ENCODE results near the gene SH3RF1.

The SH3RF1 gene

DNA sequence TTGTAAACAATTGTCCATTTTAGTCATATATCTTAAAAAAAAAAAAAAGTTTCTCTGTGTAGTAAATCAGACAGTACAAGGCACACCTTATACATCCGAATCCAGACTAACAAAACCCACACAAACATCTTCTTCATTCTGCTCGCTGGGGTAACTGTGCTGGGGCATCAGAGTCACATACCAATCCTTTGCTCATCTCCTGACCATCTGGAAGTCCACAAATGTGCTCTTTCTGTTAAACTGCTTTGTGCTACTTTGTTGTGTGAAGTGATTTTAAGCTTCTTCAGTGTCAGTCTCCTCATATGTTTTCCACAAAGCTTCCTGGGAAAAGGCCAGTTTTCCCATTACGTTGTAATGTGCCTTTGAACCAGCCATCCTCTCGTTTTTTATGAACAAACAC lies 174.5 kb downstream of the SH3RF1 start:
- Histone ChIP-seq H3K9me3 (ENCODE audit: control insufficient read depth, insufficient read depth, low read length) (no peaks in the 10 kb centered on the region), H3K27ac (ENCODE audit: low read length) (no peak overlapping the region), H3K27me3 (ENCODE audit: control insufficient read depth, insufficient read depth, low read length) (no peaks in the 10 kb centered on the region), H3K4me3 (ENCODE audit: low read length) (no peak overlapping the region), H3K4me1 (ENCODE audit: control insufficient read depth, insufficient read depth, low read length) (no peaks in the 10 kb centered on the region), H3K36me3 (ENCODE audit: control insufficient read depth, insufficient read depth, low read length) (no peaks in the 10 kb centered on the region)
- WGBS (ENCODE audit: insufficient coverage, insufficient read length), result no CpG with 5 or more reads among the region's 4 CpGs
- DNase-seq (ENCODE audit: low read depth, low spot score), result no peak

DNA sequence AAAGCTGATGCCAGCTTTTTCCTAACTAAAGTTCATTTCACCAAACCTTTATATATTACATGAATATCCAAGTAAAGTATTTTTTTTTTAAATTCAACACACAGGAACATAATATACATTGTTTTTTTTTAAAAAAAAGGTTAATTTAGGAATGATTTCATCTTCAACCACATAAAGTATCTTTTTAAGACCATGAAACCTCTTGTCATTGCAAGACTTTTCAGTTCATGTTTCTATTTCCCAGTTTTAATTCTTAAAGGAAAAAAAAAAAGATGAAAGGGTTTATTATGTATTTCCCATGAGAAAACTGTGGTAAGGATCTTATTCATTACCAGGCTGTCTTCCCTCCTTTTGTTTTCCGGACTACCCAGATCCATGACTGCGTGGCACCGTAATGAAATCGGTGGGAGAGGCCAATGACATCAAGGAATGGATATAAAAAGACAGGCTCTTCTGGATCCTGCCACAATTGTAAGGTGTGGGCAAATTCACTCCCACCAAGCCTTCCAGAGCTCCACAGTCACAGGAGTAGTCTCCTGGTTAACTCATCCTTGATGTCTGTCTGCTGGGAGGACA lies 176.0 kb downstream of the SH3RF1 start:
- Histone ChIP-seq H3K27me3 (ENCODE audit: control insufficient read depth, insufficient read depth, low read length) (no peaks in the 10 kb centered on the region), H3K4me1 (ENCODE audit: control insufficient read depth, insufficient read depth, low read length) (no peaks in the 10 kb centered on the region), H3K36me3 (ENCODE audit: control insufficient read depth, insufficient read depth, low read length) (no peaks in the 10 kb centered on the region), H3K9me3 (ENCODE audit: control insufficient read depth, insufficient read depth, low read length) (no peaks in the 10 kb centered on the region), H3K4me3 (ENCODE audit: low read length) (no peak overlapping the region), H3K27ac (ENCODE audit: low read length) (no peak overlapping the region)
- no CpG with 5 or more reads among the region's 4 CpGs for WGBS (ENCODE audit: insufficient coverage, insufficient read length)
- DNase-seq (ENCODE audit: low read depth, low spot score), result no peak

DNA sequence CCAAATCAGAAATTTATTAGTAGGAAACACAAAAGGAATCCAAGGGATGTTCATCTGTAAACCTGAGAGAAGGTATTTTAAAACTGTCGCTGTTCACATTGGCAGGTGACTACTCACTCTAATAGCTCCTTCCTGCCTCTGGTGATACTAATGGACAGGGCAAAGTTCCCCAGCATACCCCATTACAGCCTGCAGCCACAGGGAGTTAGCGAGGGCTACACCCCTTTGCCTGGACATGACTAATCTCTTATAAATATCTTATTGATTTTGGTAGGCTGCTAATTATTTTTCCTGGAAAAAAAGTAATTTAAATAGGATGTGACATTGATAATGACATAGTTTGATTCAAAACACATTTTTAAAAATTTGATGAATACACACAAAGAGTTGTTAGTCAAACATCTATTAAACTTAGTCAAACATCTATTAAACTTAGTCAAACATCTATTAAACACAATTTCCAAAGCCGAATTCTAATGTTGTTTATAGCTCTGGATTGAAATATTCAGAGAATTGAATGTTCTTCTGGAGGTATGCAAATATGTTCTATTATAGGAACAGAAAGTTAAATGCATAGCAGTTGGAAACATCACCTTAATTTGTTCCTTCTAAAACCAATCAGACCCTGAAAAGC lies 177.8 kb downstream of the SH3RF1 start:
- no peaks in the 10 kb centered on the region for H3K9me3 ChIP-seq (ENCODE audit: control insufficient read depth, insufficient read depth, low read length)
- no peak for DNase-seq (ENCODE audit: low read depth, low spot score)
- no peaks in the 10 kb centered on the region for H3K27me3 ChIP-seq (ENCODE audit: control insufficient read depth, insufficient read depth, low read length)
- 100% methylated on average over 1 of the region's 3 CpGs for WGBS (ENCODE audit: insufficient coverage, insufficient read length)
- H3K4me1 ChIP-seq (ENCODE audit: control insufficient read depth, insufficient read depth, low read length), result no peaks in the 10 kb centered on the region
- no peak overlapping the region for H3K27ac ChIP-seq (ENCODE audit: low read length)
- H3K4me3 ChIP-seq (ENCODE audit: low read length), result no peak overlapping the region
- H3K36me3 ChIP-seq (ENCODE audit: control insufficient read depth, insufficient read depth, low read length), result no peaks in the 10 kb centered on the region

DNA sequence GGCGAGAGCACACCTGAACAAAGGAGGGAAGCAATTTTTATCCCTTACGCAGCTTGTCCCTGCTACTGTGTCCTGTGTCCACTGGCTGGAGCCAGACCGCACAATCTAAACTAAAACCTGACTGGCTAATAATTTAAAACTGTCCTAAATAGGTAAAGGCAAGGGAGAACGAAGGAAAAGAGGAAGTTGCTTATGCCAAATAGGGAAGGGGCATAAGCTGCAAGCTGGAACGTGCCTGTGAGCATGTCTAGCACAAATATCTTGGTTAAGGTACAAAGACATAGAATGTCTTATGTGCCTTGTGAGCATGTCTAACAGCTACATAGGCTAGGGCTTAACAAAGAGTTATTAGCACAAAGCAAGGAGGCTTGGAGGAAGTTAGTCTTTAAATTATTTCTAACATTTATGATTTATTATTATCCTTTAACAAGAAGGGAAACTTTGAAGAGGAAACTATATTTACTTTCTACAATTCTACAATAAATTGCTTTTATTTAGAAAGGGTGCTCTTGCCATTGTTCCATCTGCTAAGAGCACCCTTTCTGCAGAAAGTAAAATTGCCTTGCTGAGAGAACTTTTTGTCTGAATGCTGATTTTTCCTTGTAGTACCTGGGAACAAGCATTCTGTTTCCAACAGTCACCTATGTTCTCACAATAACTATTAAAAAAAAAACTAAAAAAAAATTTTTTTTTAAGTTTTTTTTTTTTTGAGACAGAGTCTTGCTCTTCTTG lies 180.1 kb downstream of the SH3RF1 start:
- WGBS (ENCODE audit: insufficient coverage, insufficient read length), result no CpG with 5 or more reads among the region's 5 CpGs

DNA sequence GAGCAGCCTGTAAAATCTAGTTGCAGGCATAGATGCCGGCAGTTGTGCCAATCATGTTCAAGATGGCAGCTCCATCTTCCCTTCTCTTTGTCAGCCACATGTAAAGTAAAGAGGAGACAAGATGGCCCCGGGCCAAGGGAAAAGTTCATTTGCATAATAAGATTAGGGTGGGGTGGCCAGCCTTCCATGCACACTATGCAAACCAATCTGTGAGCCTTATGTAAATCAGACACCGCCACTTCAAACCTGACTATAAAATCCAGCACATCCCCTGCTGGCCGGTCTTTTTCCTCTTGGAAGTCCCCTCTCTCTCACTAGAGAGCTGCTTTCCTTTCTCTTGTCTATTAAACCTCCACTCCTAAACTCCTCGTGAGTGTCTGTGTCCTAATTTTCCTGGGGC lies 181.8 kb downstream of the SH3RF1 start:
- Histone ChIP-seq H3K9me3 (ENCODE audit: control insufficient read depth, insufficient read depth, low read length) (no peaks in the 10 kb centered on the region), H3K36me3 (ENCODE audit: control insufficient read depth, insufficient read depth, low read length) (no peaks in the 10 kb centered on the region), H3K27ac (ENCODE audit: low read length) (no peak overlapping the region), H3K4me1 (ENCODE audit: control insufficient read depth, insufficient read depth, low read length) (no peaks in the 10 kb centered on the region), H3K4me3 (ENCODE audit: low read length) (no peak overlapping the region), H3K27me3 (ENCODE audit: control insufficient read depth, insufficient read depth, low read length) (no peaks in the 10 kb centered on the region)
- no CpG with 5 or more reads among the region's 5 CpGs for WGBS (ENCODE audit: insufficient coverage, insufficient read length)
- DNase-seq (ENCODE audit: low read depth, low spot score), result no peak

More for the DNA sequence above, 180.1 kb downstream of the SH3RF1 start:
- H3K4me3 ChIP-seq (ENCODE audit: low read length), result no peak overlapping the region
- H3K27ac ChIP-seq (ENCODE audit: low read length), result no peak overlapping the region
- H3K36me3 ChIP-seq (ENCODE audit: control insufficient read depth, insufficient read depth, low read length), result no peaks in the 10 kb centered on the region
- no peaks in the 10 kb centered on the region for H3K27me3 ChIP-seq (ENCODE audit: control insufficient read depth, insufficient read depth, low read length)
- DNase-seq (ENCODE audit: low read depth, low spot score), result no peak
- no peaks in the 10 kb centered on the region for H3K9me3 ChIP-seq (ENCODE audit: control insufficient read depth, insufficient read depth, low read length)
- no peaks in the 10 kb centered on the region for H3K4me1 ChIP-seq (ENCODE audit: control insufficient read depth, insufficient read depth, low read length)

DNA sequence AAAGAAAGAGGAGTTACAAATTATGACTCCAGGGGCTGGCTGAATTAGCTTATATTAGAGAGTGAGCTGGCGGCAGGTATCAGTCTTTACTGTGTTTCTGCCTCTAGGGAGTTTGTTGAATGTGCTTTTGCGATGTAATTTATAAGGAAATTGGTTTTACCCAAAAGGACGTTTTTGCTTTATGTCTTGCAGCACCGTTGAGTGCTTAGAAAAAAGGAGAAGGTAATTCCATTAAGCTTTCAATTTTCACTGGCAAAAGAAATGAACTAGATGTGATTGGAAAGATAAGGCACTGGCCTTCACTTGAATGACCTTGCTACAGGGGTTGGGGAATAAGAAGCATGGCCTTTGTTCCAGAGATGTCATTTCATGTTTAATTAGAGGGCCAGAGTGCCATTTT lies 185.8 kb downstream of the SH3RF1 start:
- Histone ChIP-seq H3K36me3 (ENCODE audit: control insufficient read depth, insufficient read depth, low read length) (no peaks in the 10 kb centered on the region), H3K27me3 (ENCODE audit: control insufficient read depth, insufficient read depth, low read length) (no peaks in the 10 kb centered on the region), H3K4me1 (ENCODE audit: control insufficient read depth, insufficient read depth, low read length) (no peaks in the 10 kb centered on the region), H3K9me3 (ENCODE audit: control insufficient read depth, insufficient read depth, low read length) (no peaks in the 10 kb centered on the region), H3K4me3 (ENCODE audit: low read length) (no peak overlapping the region), H3K27ac (ENCODE audit: low read length) (no peak overlapping the region)
- DNase-seq (ENCODE audit: low read depth, low spot score), result no peak
- no CpG with 5 or more reads among the region's 4 CpGs for WGBS (ENCODE audit: insufficient coverage, insufficient read length)

DNA sequence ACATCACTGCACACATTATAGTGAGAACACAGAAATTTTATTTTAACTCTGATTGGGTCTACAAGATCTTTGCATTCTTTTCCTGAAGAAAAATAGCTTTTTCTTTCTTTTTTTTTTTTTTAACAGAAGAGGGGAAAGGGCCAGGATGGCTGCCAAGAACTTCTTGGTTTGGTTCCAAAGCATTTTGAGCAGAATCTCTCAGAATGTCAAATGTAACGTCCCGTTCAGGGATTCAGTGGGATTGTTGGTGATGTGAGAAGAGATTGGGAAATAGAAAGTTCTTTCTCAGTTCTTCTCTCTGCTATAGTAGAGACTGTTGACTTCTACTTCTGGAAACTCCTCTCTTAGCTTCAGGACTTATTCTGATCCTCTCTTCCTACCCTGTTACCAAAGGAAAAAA lies 189.8 kb downstream of the SH3RF1 start:
- no peak overlapping the region for H3K4me3 ChIP-seq (ENCODE audit: low read length)
- no peaks in the 10 kb centered on the region for H3K9me3 ChIP-seq (ENCODE audit: control insufficient read depth, insufficient read depth, low read length)
- H3K36me3 ChIP-seq (ENCODE audit: control insufficient read depth, insufficient read depth, low read length), result no peaks in the 10 kb centered on the region
- WGBS (ENCODE audit: insufficient coverage, insufficient read length), result no CpG with 5 or more reads among the region's 2 CpGs
- no peaks in the 10 kb centered on the region for H3K27me3 ChIP-seq (ENCODE audit: control insufficient read depth, insufficient read depth, low read length)
- DNase-seq (ENCODE audit: low read depth, low spot score), result no peak
- no peaks in the 10 kb centered on the region for H3K4me1 ChIP-seq (ENCODE audit: control insufficient read depth, insufficient read depth, low read length)
- no peak overlapping the region for H3K27ac ChIP-seq (ENCODE audit: low read length)

DNA sequence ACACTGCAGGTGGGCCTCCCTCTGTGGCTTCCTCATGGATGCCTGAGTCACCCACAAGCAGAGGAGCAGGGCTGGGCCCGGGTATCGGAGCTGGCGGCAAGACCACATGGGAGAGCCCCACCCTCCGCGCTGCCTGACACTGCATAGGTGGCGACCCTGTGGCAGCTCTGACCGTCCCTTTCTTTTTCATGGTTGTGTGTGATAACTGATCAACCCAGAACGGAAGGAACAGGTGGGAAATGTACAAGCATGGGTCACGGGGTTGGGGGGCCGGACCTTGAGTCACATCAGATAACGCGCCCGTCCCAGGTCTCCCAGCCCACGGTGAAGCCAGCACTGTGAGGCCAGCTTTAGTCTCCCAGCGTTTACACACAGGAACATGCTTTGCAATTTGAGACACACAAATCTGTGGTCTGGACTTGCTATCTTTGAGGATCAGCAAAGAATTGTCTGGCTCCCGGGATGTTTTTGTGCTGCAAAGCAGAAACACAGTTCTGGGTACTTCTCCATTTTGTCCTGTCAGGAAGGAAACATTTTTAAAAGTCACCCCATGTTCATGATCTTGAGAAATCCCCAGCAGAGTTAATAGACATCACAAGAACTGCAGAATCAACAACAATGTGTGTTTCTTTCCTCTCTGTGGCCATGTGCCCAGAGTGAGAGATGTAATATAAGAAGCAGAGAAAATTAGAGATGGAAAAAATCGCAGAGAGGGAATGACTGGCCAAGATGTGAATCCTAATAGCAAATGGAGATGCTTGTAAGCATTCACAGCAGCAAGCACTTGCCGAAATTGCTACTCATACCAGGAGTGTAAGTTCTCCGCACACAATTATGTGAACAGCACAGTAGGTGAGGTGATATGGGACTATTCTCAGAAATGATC lies 190.6 kb downstream of the SH3RF1 start:
- DNase-seq (ENCODE audit: low read depth, low spot score), result no peak
- no CpG with 5 or more reads among the region's 19 CpGs for WGBS (ENCODE audit: insufficient coverage, insufficient read length)
- H3K9me3 ChIP-seq (ENCODE audit: control insufficient read depth, insufficient read depth, low read length), result no peaks in the 10 kb centered on the region
- no peaks in the 10 kb centered on the region for H3K36me3 ChIP-seq (ENCODE audit: control insufficient read depth, insufficient read depth, low read length)
- no peaks in the 10 kb centered on the region for H3K4me1 ChIP-seq (ENCODE audit: control insufficient read depth, insufficient read depth, low read length)
- no peak overlapping the region for H3K4me3 ChIP-seq (ENCODE audit: low read length)
- no peaks in the 10 kb centered on the region for H3K27me3 ChIP-seq (ENCODE audit: control insufficient read depth, insufficient read depth, low read length)
- H3K27ac ChIP-seq (ENCODE audit: low read length), result no peak overlapping the region

DNA sequence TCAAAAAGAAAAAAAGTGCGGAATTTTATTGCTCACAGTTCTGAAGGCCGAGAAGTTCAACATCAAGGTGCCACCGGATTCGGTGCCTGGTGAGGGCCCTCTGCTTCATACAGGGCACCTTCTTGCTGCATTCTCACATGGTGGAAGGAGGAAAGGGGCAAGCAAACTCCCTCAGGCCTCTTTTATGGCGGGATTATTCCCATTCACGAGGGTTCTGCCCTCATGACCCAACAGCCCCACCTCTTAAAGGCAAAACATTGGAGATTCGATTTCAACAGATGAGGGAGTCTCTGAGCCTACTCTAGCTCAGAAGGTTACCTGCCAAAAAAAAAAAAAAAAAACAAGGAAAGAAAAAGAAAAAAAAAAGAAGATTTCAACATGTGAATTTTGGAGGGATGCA lies 196.6 kb downstream of the SH3RF1 start:
- no peak overlapping the region for H3K27ac ChIP-seq (ENCODE audit: low read length)
- peaks cover 7% of the 10 kb centered on the region for H3K4me1 ChIP-seq (ENCODE audit: control insufficient read depth, insufficient read depth, low read length)
- H3K4me3 ChIP-seq (ENCODE audit: low read length), result no peak overlapping the region
- no peaks in the 10 kb centered on the region for H3K27me3 ChIP-seq (ENCODE audit: control insufficient read depth, insufficient read depth, low read length)
- no peak for DNase-seq (ENCODE audit: low read depth, low spot score)
- WGBS (ENCODE audit: insufficient coverage, insufficient read length), result no CpG with 5 or more reads among the region's 7 CpGs
- H3K9me3 ChIP-seq (ENCODE audit: control insufficient read depth, insufficient read depth, low read length), result no peaks in the 10 kb centered on the region
- no peaks in the 10 kb centered on the region for H3K36me3 ChIP-seq (ENCODE audit: control insufficient read depth, insufficient read depth, low read length)

DNA sequence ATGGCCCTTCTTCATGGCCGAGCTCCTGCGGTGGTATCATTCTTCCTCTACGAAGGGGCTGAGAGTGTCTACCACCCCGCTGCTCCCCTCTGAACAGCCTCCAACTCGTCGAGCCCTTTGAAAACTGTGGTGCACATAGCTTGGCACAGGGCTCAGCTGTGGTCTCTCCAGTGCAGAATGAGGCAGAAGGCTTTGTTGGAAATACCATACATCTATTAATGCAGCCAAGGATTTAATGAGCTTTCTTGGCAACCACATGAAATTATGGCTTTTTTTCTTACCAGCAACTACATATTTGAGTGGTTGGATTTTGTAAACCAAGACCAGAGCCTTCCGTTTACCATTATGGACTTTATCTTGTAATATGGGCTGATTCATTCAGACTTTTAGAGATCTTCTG lies 199.0 kb downstream of the SH3RF1 start:
- H3K27me3 ChIP-seq (ENCODE audit: control insufficient read depth, insufficient read depth, low read length), result no peaks in the 10 kb centered on the region
- H3K27ac ChIP-seq (ENCODE audit: low read length), result no peak overlapping the region
- H3K4me1 ChIP-seq (ENCODE audit: control insufficient read depth, insufficient read depth, low read length), result peaks cover 7% of the 10 kb centered on the region
- H3K36me3 ChIP-seq (ENCODE audit: control insufficient read depth, insufficient read depth, low read length), result no peaks in the 10 kb centered on the region
- H3K9me3 ChIP-seq (ENCODE audit: control insufficient read depth, insufficient read depth, low read length), result no peaks in the 10 kb centered on the region
- H3K4me3 ChIP-seq (ENCODE audit: low read length), result no peak overlapping the region
- DNase-seq (ENCODE audit: low read depth, low spot score), result no peak
- WGBS (ENCODE audit: insufficient coverage, insufficient read length), result no CpG with 5 or more reads among the region's 7 CpGs
